Stimulated activated CD4-positive, alpha-beta T cell treated with anti-CD3 and anti-CD28 coated beads, TNF-alpha, amount 100 ng/mL, for 24 hours (primary cell): ENCODE results near the gene PARP11.

Experiments used
- DNase-seq, 3 experiments: peaks; one replicate each; pipeline ENCODE4 v3.0.0-alpha.2; 2020; ENCODE audit warnings: low read depth in 3 of 3

The PARP11 gene, protein sequence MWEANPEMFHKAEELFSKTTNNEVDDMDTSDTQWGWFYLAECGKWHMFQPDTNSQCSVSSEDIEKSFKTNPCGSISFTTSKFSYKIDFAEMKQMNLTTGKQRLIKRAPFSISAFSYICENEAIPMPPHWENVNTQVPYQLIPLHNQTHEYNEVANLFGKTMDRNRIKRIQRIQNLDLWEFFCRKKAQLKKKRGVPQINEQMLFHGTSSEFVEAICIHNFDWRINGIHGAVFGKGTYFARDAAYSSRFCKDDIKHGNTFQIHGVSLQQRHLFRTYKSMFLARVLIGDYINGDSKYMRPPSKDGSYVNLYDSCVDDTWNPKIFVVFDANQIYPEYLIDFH

DNA sequence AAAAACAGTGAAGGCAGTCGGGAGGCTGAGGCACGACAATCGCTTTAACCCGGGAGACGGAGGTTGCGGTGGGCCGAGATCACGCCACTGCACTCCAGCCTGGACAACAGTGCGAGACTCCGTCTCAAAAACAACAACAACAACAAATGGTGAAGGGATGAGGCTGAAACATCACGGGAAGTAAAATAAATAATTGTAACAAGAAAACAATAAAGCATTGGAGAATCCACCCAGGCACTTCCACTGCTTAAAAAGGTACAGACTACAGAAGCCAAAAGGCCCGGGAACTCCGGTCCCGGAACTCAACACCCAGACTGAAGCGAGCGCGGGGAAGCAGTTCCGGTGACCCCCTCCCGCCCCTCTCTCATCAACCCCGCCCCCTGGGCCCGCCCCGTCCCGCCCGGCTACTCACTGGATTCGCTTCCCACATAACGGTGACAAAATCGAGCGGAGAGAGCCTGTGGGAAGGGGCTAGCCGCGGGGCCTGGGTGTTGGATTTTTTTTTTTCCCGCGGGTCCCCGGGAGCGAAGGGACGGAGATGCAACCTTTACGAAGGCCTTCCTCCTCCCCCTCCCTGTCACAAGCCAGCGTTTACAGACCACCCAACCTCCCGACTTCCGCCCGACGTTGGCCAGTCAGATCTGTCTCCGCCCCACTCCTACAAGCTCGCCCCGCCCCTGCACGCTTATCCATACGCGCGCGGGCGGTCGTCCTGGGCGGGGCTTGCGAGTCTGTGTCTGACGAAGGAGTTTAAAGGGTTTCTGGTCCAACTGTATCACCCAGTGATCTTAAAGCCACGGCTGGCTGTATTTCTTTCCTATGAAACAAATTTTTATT lies at the start of gene PARP11:
PARP11 (minus strand) TSS at position 600 of the 837 bp plus-strand sequence; CDS start at position 430, 170 bp downstream.
- DNase-seq, result peak; percentile 95 to 98 (median 97)

- no peak for DNase-seq
Observed at GRCh38 chr12:3922033-3922432, 48.8 kb upstream of the PARP11 start.

GRCh38 chr12:3921526-3921925 lies 48.3 kb upstream of the PARP11 start:
- DNase-seq, result no peak

GRCh38 chr12:3921151-3921471 lies 47.9 kb upstream of the PARP11 start:
- no peak for DNase-seq

DNA sequence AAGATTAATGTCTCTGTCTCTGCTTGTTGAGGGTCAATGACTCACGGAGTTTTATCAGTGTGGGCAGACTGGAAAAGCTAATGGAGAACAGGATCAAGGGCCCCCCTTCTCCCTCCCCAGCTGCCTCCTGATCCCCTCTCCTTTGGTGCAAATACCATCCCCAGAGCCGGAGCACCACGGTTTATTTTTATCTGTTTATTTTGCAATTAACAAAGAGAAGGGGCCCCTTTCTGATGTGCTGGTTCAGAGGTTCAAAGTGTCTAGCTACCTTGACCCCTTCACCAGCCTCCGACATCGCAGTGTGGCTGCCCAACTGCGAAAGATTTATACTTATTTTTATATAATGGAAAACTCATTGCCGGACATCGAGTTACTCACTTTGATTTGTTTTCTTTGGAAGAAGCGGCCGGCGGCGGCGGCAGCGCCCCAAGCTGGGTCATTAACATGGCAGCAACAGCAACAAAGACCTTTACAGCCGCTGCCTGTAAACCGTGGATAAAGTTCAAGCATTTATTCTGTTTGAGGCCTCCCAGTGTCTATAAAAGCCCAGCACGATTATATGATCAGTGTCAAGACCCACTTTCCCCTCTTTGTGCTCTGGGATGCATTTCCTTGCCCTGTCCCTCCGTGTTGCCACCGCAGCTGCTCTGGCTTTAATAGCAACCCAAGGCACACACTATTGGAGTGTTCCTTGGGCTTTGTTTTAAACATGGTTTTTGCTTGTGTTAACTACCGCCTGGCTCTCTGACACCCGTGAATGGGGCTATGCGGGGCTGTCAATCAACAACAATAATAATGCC lies 47.4 kb upstream of the PARP11 start:
- no peak for DNase-seq

DNA sequence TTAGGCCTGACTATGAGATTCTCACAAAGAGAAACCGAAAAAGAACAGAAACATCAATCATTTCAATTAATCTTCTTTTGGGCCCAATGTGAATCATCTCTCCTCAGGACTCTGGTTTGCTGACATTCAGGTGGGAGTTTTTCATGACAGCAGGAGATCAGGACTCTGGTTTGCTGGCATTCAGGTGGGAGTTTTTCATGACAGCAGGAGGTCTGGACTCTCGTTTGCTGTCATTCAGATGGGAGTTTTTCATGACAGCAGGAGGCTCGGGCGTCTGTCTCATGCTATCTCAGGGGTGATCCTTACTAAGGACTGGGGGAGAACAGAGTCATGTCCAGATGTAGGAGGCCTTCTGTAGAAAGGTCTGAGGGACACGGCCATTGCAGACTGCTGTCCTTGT lies 40.1 kb upstream of the PARP11 start:
- DNase-seq, result peak in 1 of 3 experiments; percentile 15

DNA sequence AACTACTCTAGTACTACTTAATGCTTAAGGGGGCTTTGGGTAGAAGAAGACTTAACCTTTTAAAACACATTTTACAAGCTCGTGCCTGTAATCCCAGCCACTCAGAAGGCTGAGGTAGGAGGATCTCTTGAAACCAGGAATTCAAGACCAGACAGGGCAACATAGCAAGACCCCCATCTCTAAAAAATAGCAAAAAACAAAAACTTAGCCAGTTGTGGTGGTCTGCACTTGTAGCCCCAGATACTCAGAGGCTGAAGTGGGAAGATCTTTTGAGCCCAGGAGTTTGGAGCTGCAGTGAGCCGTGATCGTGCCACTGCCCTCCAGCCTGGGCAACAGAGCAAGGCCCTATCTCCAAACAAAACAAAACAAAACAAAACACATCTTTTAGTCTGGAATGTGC lies 39.7 kb upstream of the PARP11 start:
- DNase-seq, result no peak

GRCh38 chr12:3911409-3911808 lies 38.2 kb upstream of the PARP11 start:
- no peak for DNase-seq

DNA sequence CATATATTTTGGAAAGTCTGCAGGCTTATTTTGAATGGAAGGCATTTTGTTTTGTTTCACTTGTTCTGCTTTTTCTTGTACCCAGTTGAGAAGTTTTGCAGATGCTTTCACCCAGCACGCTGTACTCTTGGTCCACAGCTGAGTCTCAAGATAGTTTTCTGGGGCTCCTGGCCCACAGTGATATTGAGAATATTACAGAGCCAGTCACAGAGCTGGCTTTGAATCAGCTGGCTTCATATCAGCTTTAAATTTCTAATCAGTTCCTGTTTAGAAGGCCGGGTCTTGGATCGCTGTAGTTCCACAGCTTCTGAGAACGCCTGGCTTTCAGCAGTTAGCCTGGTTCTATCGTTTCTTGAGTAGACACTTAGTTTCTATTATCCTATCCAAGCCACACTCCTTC lies 32.5 kb upstream of the PARP11 start:
- DNase-seq, result no peak

- DNase-seq, result no peak
Observed at GRCh38 chr12:3904999-3905398, 31.8 kb upstream of the PARP11 start.

GRCh38 chr12:3902921-3903320 lies 29.7 kb upstream of the PARP11 start:
- DNase-seq, result no peak

DNA sequence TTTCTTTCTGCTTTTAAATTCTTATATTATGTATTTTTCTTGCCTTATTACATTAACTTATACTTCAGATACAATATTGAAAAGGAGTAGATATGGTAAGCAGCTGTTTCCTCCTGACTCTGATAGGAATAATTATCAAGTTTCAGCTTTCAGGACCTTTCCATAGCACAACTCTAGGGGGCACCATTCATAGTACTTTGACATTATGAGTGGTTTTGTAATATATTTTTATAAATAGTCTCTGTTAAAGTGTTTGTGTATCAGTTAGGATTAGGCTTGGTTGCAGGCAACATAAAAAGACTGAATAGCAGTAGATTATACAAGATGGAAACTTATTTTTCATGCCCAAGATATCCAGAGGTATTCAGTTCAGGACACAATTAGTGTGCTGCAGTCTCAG lies 27.9 kb upstream of the PARP11 start:
- no peak for DNase-seq

DNA sequence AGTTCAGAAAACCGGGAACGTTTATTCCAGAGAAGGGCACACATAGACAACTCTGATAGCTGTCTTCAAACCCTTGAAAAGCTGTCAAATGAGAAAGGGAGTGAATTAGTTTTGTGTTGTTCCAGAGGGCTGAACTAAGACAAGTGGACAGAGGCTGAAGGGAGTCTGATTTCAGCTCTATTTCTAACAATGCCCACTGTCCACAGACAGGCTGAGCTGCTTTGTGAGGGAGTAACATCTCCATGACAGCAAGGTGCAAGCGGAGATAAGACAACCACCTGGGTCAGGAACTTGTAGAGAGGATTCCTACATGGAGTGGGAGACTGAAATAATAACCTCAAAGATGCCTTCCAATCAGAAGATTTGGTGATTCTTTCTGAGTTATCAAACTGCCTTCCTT lies 25.6 kb upstream of the PARP11 start:
- DNase-seq, result no peak

GRCh38 chr12:3897371-3897971 lies 24.3 kb upstream of the PARP11 start:
- DNase-seq, result no peak

GRCh38 chr12:3896801-3897351 lies 23.7 kb upstream of the PARP11 start:
- no peak for DNase-seq

DNA sequence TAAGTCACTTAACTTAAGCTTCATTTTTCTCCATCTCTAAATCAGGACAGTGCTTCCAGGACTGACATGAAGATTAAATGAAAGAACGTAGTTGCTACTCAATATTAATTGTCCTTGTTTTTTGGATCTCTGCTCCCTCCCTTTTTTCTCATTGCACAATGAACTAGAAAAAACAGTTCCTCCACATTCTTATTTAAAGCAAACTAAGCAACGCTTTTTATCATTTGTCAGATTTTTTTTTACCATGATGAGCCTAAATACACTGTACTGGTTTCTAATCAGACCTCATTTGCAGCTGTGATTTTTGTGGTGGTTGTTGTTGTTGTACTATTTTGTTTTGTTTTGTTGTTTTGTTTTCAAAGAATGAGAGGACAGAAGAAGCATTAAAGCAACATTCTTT lies 23.2 kb upstream of the PARP11 start:
- no peak for DNase-seq

DNA sequence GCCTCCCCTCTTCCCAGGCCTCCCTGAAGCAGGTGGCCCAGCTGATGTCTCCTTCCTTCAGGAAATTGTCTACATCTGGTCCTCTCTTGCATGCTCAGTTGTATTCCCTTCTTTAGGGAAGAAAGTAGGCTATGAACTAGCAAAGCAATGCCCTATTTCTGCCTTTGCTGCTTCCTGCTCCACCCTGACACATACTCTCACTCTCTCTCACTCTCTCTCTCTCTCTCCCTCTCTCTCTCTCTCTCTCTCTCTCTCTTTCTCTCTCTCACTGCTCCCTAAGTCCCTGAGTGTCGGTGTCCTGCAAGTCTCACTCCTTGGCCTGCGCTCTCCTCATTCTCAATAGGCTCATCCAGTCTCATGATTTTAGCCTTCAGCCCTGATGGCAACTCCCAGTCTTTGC lies 19.4 kb upstream of the PARP11 start:
- DNase-seq, result no peak

DNA sequence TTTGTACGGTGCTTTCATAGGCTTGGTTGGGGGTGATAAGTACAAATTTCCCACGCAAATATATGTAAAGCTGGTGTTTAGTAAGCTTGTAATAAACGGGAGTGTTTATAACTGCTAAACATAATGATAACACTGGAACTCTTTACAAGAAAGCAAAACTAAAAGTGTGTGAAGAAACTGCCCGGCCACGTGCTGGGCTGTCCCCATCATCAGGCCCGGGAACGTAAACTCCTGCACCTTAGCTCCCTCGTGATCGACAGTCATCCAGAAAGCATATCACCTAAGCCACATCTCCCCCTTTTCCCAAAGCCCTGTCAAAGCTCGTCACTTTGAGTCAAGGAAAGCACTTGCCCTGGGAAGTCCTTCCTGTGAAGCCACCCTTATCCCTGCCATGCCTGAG lies 18.0 kb upstream of the PARP11 start:
- no peak for DNase-seq

GRCh38 chr12:3888659-3889058 lies 15.5 kb upstream of the PARP11 start:
- no peak for DNase-seq

GRCh38 chr12:3885277-3886094 lies 12.3 kb upstream of the PARP11 start:
- DNase-seq, result peak in 1 of 3 experiments; percentile 37

DNA sequence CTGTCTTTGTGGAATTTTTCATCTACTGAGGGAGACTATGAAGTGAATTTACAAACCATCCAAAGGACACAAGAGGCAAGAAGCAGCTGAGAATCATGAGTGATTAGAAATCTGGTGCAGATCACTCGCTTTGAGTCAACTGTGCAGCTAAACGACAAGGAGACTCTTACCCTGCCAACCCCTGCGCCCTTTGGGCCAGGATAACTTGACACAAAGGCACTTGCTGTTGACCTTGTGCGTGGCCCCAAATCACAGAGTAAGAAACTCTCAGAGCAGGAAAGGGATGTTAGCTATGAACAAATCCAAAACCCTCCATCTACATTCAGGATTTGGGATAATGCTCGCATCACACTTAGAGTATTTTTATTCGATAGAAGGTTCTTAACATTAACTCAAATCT lies 11.5 kb upstream of the PARP11 start:
- DNase-seq, result no peak
